Epidermal melanocyte (primary cell): Measurements from ENCODE around the gene CYTH4.

ENCODE experiments used
- DNase-seq: peaks from one replicate; pipeline ENCODE4 v3.0.0; 2011; ENCODE audit warnings: low spot score; ENCODE audit not compliant: insufficient read length

Gene CYTH4

DNA sequence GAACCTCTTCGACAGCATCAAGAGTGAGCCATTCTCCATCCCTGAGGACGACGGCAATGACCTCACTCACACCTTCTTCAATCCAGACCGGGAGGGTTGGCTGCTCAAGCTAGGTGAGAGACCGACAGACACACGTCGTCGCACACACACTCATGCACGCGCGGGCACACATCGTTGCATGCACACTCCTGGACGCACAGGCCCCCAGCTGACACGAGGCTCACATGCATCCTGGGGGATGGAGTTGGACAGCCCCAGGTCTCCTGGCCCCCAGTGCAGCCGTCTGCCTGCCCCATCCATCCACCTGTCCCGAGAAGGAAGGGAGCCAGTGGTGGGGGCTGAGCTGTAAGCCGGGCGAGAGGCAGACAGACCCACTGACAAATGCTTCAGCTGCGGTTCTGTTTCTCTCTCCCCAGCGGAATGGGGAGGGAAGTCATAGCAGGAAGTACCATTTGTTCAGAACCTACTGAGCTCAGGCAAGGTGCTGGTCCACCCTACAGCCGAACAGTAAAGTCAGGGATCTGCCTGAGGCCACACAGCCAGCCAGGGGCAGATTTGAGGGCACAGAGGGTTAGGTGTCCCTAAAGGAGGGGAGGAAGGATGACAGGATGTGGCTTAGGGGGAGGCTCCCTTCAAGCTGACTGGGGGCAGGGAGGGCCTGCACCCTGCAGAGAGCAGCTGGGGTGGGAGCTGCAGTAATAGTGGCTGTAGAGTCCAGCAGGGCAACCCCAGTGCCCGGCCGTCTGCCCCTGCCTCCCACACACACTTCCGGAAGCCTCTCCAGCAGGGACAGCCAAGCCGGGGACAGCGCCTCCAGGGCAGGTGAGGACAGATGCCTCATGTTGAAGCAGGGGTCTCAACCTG, 27.1 kb downstream of the CYTH4 start:
- DNase-seq = no peak

DNA sequence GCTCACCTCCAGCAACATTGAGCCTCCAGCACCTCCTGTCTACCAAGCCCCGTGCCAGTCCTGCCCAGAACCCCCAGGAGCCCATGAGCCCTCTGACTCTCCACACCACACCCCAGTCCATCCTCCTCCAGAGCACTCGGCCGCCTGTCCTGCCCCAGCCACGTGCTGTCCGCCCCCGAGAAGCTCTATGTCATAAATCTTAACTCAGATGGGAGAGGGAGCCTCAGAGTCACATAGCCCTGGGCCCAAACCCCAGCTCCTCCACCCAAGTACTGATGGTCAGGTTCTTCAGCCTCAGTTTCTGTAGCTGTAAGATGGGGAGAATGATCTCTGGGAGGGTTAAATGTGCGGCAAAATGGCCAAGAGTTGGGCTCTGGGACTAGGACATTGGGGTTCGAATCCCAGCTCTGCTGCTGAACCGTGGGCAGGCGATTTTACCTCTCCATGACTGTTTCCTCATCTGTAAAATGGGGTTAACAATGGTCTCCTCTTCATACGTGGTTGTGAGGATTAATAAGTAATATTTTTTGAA, 27.8 kb downstream of the CYTH4 start:
- no peak for DNase-seq

DNA sequence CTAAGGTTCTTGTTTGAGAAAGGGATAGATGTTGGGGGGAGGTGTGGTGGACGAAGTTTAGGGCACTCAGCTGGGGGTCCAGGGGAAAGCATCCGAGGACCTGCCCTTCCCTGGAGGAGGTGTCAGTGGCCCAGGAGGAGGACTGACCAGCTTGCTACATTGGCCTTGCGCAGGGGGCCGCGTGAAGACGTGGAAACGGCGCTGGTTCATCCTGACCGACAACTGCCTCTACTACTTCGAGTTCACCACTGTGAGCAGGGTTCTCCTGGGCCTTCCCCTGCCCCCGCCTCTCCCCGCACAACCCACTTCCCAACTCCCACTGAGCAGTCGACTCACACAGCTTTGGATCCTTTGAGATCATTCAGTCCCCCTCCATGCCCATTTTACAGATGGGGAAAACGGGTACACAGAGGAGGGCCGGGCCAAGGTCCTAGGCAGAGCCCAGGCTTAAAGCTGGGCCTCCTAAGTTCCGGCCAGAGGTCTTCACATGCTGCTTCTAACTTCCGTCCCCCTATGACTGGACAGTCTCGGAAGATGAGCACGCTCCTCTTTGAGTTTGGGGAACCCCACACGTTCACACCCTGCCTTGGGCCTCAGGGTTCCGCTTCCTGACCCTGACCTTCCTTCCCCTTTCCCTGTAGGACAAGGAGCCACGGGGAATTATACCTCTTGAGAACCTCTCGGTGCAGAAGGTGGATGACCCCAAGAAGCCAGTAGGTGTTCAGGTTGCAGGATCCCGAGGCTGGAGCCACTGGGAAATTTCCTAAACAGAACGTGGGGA, 28.7 kb downstream of the CYTH4 start:
- no peak for DNase-seq

DNA sequence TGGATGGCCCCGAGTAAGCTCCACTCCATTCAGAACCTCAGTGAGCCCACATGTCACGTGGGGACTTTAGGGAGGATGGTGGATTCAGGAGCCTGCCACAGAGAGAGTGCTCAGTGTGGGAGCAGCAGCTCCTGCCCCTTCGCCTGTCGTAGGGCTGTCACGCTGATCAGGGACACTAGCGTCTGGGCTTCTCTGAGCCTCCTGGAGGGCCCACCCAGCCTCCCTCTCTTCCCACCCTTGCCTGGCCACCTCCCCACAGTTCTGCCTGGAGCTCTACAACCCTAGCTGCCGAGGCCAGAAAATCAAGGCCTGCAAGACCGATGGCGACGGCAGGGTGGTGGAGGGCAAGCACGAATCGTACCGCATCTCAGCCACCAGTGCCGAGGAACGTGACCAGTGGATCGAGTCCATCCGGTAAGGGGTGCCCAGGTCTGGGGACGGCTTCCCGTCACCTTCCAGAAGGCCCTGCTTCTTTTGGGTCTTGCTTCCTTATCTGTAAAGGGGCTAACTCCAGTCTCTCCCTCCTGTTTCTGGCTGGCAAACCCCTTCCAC, 29.5 kb downstream of the CYTH4 start:
- no peak for DNase-seq

DNA sequence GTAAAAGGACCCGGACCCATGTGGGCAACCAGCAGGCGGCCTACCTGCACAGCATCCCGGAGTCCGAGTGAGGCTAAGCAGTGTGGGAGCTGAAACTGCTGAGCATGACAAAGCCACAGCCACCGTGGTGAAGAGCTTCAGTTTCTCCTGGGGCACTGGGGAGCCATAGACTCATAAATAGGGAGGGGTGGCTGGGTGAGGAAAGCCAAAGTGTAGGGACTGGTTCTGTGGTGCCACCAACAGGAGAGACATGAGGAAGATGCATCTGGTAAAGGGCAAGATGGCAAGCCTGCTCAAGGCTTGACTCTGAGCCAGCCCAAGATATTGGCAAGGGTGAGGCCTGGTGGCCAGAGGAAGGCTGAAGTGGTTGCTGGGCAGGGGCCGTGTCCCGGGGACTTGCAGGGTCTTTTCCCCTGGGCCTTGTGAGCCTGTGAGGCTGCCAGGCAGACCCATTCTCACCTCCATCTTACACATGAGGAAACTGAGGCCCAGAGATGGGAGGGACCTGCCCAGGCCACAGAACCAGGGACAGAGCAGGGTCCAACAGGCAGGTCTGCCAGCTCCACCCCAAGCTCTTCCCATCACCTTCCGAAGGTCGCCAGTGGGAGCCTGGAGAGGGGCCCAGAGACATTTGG, 30.4 kb downstream of the CYTH4 start:
- DNase-seq = no peak

DNA sequence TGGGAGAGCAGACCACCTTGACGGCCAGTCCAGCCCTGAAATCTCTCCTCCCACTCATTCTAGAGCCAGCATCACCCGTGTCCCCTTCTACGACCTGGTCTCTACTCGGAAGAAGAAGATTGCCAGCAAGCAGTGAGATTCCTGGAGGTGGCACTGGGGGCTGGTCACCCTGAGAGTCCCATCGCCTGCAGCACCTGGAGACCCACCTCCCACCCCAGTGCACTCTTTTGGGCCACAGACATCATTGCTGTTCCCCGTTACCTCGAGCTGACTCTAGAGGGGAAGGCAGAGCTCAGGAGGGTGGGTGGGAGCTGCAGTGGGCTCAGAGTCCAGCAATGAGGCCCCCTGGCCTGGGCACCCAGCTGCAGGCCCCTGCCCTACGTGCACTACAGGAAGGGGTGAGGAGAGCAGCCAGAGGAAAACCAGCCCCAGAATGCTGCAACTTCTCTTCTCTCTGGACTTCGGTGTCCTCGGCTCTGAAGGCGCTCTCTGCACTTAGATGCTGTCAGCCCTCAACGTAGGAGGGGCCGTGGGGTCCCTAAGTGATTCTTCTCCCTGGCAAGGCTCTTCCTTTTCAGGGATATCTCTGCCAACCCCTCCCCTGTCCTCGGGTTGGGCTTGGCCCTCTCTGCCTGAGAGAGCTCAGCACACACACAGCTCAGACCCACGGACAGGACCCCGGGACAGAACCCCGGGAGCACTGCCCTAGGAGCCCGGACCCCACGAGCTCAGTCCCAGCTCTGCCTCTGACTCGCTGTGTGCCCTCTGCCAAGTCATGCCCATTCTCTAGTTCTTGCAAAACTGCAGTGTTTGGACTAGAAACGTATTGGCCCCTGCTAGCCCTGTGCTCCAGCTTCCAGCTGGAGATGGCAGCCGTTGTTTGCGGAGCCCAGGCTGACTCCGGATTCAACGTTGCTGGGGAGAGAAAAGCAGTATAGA, 31.3 kb downstream of the CYTH4 start:
- no peak for DNase-seq

DNA sequence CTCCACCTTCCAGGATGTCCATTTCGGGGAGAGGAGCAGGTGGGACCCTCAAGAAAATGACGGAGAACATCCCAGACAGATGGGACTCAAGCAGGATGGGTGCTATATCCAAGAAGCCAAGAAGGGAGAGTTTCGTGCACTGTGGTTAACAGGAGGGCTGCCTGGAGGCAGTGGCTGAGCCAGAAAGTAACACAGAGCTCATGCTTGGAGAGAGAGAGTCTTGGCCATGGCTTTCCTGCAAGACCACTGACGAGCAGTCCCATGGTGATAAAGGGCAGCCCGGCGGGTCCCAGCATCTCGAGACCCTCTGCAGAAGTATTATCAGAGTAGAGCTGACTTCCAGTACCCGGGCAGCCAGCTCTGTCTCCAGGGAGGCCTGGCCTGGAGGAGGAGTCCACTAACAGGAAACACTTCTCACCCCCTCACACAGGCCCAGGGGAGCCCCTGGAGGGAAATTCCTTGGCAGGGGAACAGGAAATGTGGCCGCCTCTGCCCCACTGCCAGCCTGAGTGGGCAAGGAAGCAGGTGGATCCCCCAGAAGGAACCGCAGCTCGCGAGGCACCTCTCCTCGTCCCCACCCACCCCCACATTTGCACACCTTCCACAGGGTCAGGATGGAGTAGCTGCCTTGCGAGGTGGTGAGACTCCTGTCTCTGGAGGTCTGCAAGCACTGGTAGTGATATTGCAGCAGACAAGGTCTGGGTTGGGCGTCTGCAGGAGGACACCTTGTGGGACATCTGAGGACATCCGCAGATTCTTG, 32.2 kb downstream of the CYTH4 start:
- no peak for DNase-seq

DNA sequence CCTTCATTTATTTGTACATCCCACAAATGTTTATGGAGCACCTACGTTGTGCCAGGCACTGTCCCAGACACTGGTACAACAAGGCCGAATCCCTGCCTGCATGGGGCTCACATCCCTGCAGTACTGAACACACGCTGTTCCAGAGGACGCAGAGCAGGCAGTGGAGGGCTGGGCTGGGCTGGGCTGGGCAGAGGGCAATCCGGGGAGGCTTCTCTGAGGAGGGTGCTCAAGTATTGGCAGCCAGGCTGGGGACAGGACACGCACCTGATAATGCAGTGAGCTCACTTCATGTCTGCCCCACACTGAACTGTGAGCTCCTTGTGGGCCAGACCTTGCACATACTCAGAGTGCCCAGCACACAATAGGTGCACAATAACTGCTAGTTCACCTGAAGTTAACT, 34.1 kb downstream of the CYTH4 start:
- no peak for DNase-seq

DNA sequence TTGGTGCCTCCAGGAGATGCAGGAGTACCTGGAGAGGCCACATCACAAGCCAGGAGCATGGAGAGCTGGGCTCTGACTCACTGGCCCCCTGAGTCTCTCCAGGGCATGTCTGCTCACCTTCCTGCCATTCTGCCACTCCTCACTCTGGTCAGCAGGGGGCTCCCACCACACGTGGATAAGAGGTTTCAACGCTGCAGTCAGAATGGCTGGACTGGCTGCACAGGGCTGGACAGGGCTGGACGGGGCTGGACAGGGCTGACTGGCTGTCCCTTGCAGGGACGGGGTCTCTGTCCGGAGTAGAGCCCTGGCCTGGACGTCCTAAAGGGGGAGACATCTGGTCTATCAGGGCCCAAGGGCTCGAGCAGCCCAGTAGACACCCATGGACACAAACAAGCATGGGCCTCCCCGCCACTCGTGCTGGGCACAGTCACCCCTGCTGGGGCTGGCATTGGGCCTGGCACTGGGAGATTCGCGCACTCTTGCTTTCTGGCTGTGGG, 34.6 kb downstream of the CYTH4 start:
- DNase-seq = peak; percentile 90

DNA sequence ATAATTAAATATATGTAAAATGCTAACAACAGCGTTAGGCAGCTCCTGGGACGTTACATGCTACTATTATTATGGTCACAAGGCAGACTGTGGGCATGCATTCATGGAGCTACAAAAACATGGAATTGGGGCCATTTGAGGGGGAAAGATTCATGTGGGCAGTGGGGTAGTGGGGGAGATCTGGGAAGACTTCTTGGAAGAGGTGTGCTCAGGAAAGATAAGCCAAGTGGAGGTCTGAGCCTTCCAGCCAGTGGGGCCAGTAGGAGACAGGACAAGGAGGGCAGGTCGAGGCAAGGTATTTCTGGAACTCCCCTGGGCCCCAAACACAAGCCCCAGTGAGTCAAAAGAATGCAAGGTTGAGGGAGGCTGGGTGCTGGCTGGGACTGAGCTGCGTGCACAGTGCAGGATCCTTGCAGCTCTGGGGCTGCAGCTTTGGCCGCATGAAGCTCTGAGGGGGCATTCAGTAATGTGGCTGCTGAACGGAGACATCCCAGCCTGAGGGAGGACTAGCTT, 35.4 kb downstream of the CYTH4 start:
- no peak for DNase-seq

DNA sequence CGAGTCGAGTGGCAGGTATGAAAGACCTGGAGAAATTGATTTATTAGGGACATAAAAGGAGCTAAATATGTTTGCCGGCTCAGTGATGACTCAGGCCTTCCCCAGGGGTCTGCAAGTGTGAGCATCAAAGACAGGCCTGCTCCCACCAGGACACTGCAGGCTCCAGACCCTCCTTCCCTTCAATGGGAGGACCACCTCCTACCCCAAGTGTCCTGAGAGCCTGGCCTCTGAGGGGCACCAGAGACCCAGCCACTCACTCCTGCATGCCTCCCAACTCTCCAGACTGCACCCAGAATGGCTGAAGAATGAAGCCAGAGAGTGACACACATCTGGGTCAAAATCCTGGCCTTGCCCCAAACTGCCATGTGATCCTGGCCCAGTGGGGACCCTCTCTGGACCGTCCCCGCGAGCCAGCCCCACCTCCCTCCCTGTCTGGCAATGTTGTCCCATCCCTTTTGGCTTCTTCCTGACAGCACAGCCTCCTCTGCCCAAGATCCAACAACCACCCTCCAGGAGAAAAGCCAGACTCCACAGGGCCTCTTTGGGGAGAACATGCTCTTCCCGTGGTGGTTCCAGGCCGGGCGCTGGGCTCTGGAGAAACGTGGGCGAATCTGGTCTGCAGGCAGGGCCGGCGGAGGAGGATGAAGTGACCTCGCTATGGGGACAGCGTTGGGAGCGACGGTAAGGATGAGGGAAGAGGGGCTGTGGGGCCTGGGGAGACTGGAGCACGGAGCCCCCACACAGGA, 36.2 kb downstream of the CYTH4 start:
- DNase-seq = no peak

DNA sequence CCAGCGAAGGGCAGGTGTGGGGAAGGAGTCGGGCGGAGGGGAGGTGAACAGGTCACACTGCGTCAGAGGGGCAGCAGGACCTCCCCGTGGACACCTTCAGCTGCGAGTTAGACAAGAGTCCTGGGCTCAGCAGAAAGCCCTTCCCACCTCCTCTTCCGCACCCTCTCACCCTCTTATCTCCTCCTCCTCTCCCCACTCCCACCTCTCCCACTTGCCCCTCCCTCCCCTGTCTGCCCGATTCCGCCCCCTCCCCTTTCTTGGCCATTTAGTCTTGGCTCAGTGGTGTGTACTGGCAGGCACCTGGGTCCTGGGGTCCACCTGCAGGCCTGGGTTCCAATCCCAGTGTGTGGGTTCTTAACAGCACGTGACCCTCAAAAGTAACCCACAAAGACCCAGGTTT, 37.2 kb downstream of the CYTH4 start:
- DNase-seq = no peak

DNA sequence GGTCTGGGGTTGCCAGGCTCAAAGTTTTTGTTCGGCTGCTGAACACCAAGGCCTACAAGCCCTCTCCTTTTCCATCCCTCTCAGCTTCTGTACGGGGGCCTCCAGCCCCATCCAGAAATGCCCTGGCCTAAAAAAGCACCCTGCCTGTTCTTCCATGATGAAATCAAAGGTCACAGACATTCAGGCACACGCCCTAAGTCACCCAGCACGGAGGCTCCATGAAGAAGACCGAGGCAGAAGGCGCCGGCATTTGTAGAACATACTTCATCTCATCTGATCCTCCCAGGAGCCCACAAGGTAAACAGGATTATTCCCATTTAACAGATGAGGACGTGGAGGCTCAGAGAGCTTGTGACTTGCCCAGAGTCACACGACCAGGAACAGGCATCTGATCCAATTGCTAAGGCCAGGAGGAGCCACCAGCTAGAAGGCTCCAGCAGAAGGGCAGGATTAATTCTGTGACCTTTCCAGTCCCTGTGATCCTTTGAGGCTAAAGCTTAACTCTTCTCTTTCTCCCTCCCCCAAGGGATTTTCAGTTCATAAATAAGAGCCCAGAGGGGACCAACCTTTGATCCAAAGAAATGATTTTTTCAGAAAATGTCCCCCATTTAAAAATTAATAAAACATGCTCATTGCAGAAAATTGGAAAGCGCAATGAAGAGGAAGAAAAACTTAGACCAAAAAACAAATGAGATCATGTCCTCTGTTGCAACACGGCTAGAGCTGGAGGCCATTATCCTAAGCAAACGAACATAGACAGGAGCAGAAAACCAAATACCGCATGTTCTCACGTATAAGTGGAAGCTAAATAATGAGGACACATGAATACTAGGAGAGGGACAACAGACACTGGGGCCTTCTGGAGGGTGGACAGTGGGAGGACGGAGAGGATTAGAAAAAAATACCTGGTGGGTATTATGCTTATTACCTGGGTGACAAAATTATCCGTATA, 38.7 kb downstream of the CYTH4 start:
- DNase-seq = no peak

DNA sequence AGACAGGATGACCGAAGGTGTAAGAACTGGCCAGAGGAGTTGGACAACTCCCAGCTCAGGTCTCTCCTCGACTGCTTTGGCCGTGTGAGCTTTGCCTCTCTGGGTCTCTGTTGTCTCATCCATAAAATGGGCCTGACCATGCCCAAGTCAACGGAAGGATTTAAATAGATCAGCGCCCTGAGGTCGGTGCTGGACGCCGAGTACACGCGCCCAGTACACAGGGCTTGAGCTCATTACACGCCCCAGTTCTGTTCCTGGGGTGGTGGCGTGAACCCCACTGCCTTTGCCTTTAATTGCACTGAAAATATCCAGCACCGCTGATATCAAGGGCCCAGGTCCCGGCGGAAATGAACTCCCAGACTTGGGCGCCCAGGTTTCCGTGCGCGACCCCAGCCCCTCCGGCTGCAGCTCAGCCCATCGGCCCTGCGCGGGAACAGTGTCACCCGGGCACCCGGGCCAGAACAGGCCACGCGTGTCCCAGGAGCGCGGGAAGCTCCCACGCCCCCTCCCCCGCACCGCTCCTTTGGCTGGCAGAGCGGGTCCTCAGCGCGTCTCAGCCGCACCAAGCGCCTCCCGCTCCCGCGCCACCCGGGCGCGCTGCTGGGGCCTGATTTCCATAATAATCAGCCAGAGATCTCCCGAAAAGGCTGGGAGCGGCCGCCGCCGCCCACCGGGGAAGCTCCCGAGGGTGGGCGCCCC, 42.2 kb downstream of the CYTH4 start:
- DNase-seq = no peak

DNA sequence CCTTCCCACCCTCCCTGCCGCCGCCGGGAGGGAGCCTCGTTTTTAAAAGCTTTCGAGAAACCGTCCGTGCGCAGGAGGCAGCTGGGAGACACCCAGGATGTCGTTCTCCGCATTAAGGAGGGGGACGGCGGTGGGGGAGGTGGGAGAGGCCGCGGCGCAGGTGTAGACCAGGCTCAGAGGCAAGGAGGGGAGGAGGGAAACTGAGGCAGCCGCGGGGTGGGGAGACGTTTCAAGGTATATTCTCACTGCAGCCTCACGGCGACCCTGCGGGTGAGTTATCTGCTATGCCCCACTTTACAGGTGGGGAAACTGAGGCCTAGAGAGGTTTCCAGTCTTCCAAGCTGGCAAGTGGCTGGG, 42.7 kb downstream of the CYTH4 start:
- no peak for DNase-seq

DNA sequence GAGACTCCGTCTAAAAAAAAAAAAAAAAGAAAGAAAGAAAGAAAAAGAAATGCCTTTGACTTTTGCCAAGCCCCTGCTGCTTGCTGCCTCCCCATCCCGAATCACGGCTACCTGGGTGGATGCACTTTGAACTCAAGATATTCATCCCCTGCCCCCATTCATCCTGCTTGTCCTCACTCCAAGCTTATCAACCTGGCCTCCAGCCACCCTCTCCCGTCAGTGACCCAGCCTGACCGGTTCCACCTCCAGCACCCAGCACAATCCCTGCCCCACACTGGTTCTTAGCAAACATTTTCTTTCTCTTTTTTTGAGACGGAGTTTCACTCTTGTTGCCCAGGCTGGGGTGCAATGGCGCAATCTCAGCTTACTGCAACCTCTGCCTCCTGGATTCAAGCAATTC, 44.4 kb downstream of the CYTH4 start:
- DNase-seq = no peak

DNA sequence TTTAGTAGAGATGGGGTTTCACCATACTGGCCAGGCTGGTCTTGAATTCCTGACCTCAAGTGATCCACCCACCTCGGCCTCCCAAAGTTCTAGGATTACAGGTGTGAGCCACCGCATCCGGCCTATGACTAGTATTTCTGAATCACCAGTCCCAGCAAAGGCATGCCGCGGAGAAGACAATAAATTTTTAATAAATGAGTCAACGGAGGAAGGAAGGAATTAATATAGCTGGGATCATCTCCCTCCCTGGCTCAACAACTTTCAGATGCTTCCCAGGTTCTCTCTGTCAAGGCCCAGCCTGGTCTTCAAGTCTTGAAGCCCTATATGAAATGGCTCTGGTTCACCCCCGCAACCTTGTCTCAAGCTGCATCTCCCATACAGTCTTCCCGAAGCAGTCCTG, 45.7 kb downstream of the CYTH4 start:
- no peak for DNase-seq
